ENCODE measurements around the gene DIAPH2. TPM values are rescaled to one million over a fixed set of nuclear protein-coding genes. Genes with fewer than 3 reads are reported as not detected.

Gene DIAPH2
- total RNA-seq, 3 donors from 2014 or later: 27.4 to 66.4 (median 30.8) TPM

GRCh38 chrX:96692890-96693289 is 8.2 kb downstream of the DIAPH2 start:
- TF ChIP-seq POLR2AphosphoS5 (IDR thresholded peaks at IDR 0.05): no peak
- no peak for TF ChIP-seq POLR2A (IDR thresholded peaks at IDR 0.05)
- no peak for TF ChIP-seq CTCF (IDR thresholded peaks at IDR 0.05)
- peaks cover 0 to 3% of the 10 kb centered on the region in 2 donors for H3K27me3 ChIP-seq
- H3K4me3 ChIP-seq: no peak overlapping the region
- DNase-seq (ENCODE audit: low spot score in 2 of 2): no peak
- intact Hi-C loops (cut with DNase I; ENCODE audit: low total_unique reads): no loop called here
- peak overlapping the region in 1 of 2 donors; percentile 40 for H3K27ac ChIP-seq
- H3K4me1 ChIP-seq: no peaks in the 10 kb centered on the region
- no peaks in the 10 kb centered on the region for H3K36me3 ChIP-seq
- H3K9me3 ChIP-seq: no peaks in the 10 kb centered on the region

DNA sequence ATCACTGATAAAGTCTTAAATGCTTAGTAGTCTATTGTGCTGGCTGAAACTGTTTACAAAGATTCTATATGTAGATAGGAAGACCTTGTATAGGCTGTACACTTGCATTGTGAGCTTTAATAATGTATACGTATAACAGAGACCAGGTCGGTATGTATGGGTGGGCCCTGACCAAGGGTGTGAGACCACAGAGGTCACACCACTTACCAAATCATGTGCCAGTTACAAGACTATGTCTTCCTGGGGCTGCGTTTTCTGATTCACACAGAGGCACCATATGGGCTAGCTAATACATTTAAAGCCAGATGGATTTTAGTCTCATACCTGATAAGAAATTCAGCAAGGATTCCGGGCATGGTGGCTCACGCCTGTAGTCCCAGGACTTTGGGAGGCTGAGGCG is 8.8 kb downstream of the DIAPH2 start:
- TF ChIP-seq CTCF (IDR thresholded peaks at IDR 0.05) (no peak), POLR2AphosphoS5 (IDR thresholded peaks at IDR 0.05) (no peak), POLR2A (IDR thresholded peaks at IDR 0.05) (no peak)
- H3K27me3 ChIP-seq: peaks cover 0 to 3% of the 10 kb centered on the region in 2 donors
- intact Hi-C loops (cut with DNase I; ENCODE audit: low total_unique reads): no loop called here
- DNase-seq (ENCODE audit: low spot score in 2 of 2): no peak
- no peak overlapping the region for H3K4me3 ChIP-seq
- H3K27ac ChIP-seq: no peak overlapping the region
- no peaks in the 10 kb centered on the region for H3K4me1 ChIP-seq
- no peaks in the 10 kb centered on the region for H3K9me3 ChIP-seq
- no peaks in the 10 kb centered on the region for H3K36me3 ChIP-seq

DNA sequence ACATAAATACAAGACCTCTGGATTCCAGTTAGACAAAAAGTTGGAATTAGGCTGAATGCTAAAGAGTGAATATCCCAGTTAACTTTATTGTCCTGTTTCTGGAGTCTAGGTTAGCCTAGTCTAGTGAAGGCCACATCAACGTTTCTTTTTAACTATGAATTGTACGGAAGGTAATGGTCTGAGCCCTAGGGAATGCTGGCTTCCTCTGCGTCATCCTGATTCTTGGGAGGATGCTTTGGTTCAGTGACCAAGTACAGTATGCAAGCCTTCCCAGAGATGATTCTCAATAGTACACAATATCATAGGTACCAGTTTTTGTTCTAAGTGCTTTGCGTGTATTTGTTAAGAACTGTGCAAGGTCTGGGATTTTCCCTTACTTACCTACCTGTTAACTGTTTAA is 11.8 kb downstream of the DIAPH2 start:
- DNase-seq (ENCODE audit: low spot score in 2 of 2): no peak
- Histone ChIP-seq H3K27me3 (peaks cover 0 to 8% of the 10 kb centered on the region in 2 donors), H3K4me3 (no peak overlapping the region), H3K9me3 (no peaks in the 10 kb centered on the region), H3K4me1 (no peaks in the 10 kb centered on the region), H3K27ac (no peak overlapping the region), H3K36me3 (no peaks in the 10 kb centered on the region)
- intact Hi-C loops (cut with DNase I; ENCODE audit: low total_unique reads): no loop called here
- TF ChIP-seq POLR2AphosphoS5 (IDR thresholded peaks at IDR 0.05): no peak
- no peak for TF ChIP-seq POLR2A (IDR thresholded peaks at IDR 0.05)
- TF ChIP-seq CTCF (IDR thresholded peaks at IDR 0.05): no peak

GRCh38 chrX:96700625-96701024 is 16.0 kb downstream of the DIAPH2 start:
- intact Hi-C loops (cut with DNase I; ENCODE audit: low total_unique reads): no loop called here
- no peak overlapping the region for H3K4me3 ChIP-seq
- DNase-seq (ENCODE audit: low spot score in 2 of 2): no peak
- H3K27me3 ChIP-seq: peaks cover 0 to 11% of the 10 kb centered on the region in 2 donors
- no peaks in the 10 kb centered on the region for H3K36me3 ChIP-seq
- no peaks in the 10 kb centered on the region for H3K4me1 ChIP-seq
- no peak overlapping the region for H3K27ac ChIP-seq
- TF ChIP-seq CTCF (IDR thresholded peaks at IDR 0.05) (no peak), POLR2AphosphoS5 (IDR thresholded peaks at IDR 0.05) (no peak)
- no peaks in the 10 kb centered on the region for H3K9me3 ChIP-seq

- Histone ChIP-seq H3K4me3 (no peak overlapping the region), H3K9me3 (no peaks in the 10 kb centered on the region), H3K36me3 (no peaks in the 10 kb centered on the region), H3K27ac (no peak overlapping the region), H3K27me3 (peaks cover 0 to 11% of the 10 kb centered on the region in 2 donors), H3K4me1 (no peaks in the 10 kb centered on the region)
- no peak for DNase-seq (ENCODE audit: low spot score in 2 of 2)
- intact Hi-C loops (cut with DNase I; ENCODE audit: low total_unique reads): no loop called here
- TF ChIP-seq CTCF (IDR thresholded peaks at IDR 0.05): no peak
- TF ChIP-seq POLR2AphosphoS5 (IDR thresholded peaks at IDR 0.05): no peak
- TF ChIP-seq POLR2A (IDR thresholded peaks at IDR 0.05): no peak
Observed at GRCh38 chrX:96703379-96703778, 18.7 kb downstream of the DIAPH2 start.

Measured in breast epithelium (tissue), 4 donors.